Mesodermal cell (in vitro differentiated cells): ENCODE measurements around the gene GPR156.

ENCODE experiments used
- H3K27ac ChIP-seq: 2 replicates; pipeline ENCODE4 v1.7.0; 2013; ENCODE audit warnings: mild to moderate bottlenecking, low read depth, low read length, moderate library complexity; ENCODE audit not compliant: severe bottlenecking
- H3K36me3 ChIP-seq: 2 replicates; pipeline ENCODE4 v1.7.1; 2013; ENCODE audit warnings: mild to moderate bottlenecking, low read length, moderate library complexity; ENCODE audit not compliant: control insufficient read depth, insufficient read depth
- H3K4me1 ChIP-seq: one replicate; pipeline ENCODE4 v1.7.1; 2013; ENCODE audit warnings: mild to moderate bottlenecking, low read length; ENCODE audit not compliant: insufficient read depth, control insufficient read depth, poor library complexity, severe bottlenecking
- H3K4me3 ChIP-seq: 2 replicates; pipeline ENCODE4 v1.7.0; 2013; ENCODE audit warnings: low read length, control low read depth, mild to moderate bottlenecking; ENCODE audit not compliant: insufficient read depth, poor library complexity, severe bottlenecking; ENCODE audit errors: extremely low read depth
- H3K9me3 ChIP-seq: 2 replicates; pipeline ENCODE4 v1.7.1; 2013; ENCODE audit warnings: mild to moderate bottlenecking, low read length, moderate library complexity; ENCODE audit not compliant: control insufficient read depth
- WGBS, 2 experiments: methylation state at CpG; one replicate each; pipeline ENCODE4 v1.1.5; 2013; ENCODE audit warnings: missing lambda C conversion rate in 2 of 2; ENCODE audit not compliant: insufficient coverage in 2 of 2; 5-methylcytosine and 5-hydroxymethylcytosine counted together

Gene GPR156

DNA sequence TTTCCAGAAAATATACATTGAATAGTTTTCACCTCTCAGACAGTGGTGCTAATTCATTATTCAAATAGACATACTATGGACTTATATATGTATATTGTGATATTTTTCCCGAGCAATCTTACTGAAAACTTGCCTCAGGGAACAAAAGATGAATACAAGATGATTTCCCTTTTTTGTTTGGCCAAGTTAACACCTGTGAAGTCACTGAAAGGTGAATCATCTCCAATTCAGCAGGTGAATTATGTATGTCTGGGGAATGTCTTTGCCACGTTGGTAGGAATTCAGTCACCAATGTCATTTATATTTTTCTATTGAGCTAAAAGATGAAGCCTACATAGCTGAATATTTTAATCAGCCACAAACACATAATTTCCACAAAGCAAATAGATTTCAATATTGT is 88.2 kb downstream of the GPR156 start:
- Histone ChIP-seq H3K27ac (no peak overlapping the region), H3K36me3 (no peaks in the 10 kb centered on the region), H3K4me1 (no peaks in the 10 kb centered on the region), H3K4me3 (no peak overlapping the region), H3K9me3 (no peaks in the 10 kb centered on the region)
- WGBS, 2 experiments: no CpG with 5 or more reads among the region's 2 CpGs

- Histone ChIP-seq H3K4me1 (no peaks in the 10 kb centered on the region), H3K27ac (no peak overlapping the region), H3K36me3 (no peaks in the 10 kb centered on the region), H3K4me3 (no peak overlapping the region), H3K9me3 (no peaks in the 10 kb centered on the region)
- 84 to 89% methylated on average over 2 to 4 of the region's 4 CpGs for WGBS, 2 experiments
Measured at GRCh38 chr3:120196333-120196732, 88.7 kb downstream of the GPR156 start.

- Histone ChIP-seq H3K4me1 (no peaks in the 10 kb centered on the region), H3K27ac (no peak overlapping the region), H3K9me3 (peaks cover 6% of the 10 kb centered on the region), H3K36me3 (no peaks in the 10 kb centered on the region), H3K4me3 (no peak overlapping the region)
Measured at GRCh38 chr3:120193554-120193953, 91.5 kb downstream of the GPR156 start.

GRCh38 chr3:120192579-120192978 is 92.4 kb downstream of the GPR156 start:
- H3K9me3 ChIP-seq: peaks cover 6% of the 10 kb centered on the region
- no peaks in the 10 kb centered on the region for H3K4me1 ChIP-seq
- no peaks in the 10 kb centered on the region for H3K36me3 ChIP-seq
- H3K4me3 ChIP-seq: no peak overlapping the region
- no peak overlapping the region for H3K27ac ChIP-seq
- whole genome bisulfite sequencing, 2 experiments: 83 to 95% methylated on average over 2 of the region's 3 CpGs

- Histone ChIP-seq H3K4me3 (no peak overlapping the region), H3K9me3 (peaks cover 6% of the 10 kb centered on the region), H3K4me1 (no peaks in the 10 kb centered on the region), H3K27ac (no peak overlapping the region), H3K36me3 (no peaks in the 10 kb centered on the region)
- 78 to 100% methylated on average over 1 of the region's 1 CpG for WGBS, 2 experiments
Measured at GRCh38 chr3:120192159-120192558, 92.9 kb downstream of the GPR156 start.

DNA sequence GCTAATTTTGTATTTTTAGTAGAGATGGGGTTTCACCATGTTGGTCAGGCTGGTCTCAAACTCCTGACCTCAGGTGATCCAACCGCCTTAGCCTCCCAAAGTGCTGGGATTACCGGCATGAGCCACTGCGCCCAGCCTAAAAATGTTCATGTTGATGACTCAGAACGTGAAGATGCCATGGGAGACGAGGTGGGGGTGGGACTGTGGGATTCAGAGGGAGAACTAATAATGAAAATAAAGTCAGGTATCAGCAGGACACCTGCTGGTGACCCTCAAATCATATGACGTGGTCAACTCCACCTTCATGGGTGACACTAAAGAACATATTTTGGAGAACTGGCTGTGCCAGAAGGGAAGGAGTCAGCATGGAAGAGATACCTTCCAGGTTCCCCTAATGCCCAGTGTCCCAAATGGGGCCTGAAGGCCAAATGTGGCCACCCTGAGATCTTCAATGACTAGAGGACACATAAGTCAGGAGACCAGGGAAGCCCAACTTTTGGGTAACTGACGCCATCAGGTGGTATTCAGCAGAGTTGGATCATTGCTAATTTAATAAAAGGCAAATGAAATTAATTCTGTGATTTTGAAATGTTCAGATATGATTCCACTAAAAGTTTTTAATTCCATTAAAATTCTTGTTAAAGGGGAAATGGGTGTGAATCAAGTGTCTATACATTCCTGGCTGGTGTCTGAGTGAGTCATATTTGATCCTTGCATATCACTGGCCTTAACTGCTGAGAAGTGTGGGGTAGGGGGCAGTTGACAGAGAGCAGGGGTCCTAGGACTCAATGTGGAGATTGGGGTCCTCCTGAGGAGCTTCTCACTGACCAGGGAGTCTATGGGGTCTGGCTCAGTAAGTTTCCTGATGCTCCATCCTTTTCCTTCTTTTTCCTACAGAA is 102.2 kb downstream of the GPR156 start:
- Histone ChIP-seq H3K27ac (no peak overlapping the region), H3K4me3 (no peak overlapping the region), H3K36me3 (no peaks in the 10 kb centered on the region), H3K9me3 (no peaks in the 10 kb centered on the region), H3K4me1 (peaks cover 9% of the 10 kb centered on the region)
- WGBS, 2 experiments: 83 to 89% methylated on average over 7 of the region's 7 CpGs

- Histone ChIP-seq H3K4me1 (peaks cover 13% of the 10 kb centered on the region), H3K9me3 (no peaks in the 10 kb centered on the region)
- 100% methylated on average over 1 of the region's 1 CpG; no CpG with 5 or more reads in 1 of the 2 experiments for WGBS, 2 experiments
Measured at GRCh38 chr3:120181632-120182031, 103.4 kb downstream of the GPR156 start.

DNA sequence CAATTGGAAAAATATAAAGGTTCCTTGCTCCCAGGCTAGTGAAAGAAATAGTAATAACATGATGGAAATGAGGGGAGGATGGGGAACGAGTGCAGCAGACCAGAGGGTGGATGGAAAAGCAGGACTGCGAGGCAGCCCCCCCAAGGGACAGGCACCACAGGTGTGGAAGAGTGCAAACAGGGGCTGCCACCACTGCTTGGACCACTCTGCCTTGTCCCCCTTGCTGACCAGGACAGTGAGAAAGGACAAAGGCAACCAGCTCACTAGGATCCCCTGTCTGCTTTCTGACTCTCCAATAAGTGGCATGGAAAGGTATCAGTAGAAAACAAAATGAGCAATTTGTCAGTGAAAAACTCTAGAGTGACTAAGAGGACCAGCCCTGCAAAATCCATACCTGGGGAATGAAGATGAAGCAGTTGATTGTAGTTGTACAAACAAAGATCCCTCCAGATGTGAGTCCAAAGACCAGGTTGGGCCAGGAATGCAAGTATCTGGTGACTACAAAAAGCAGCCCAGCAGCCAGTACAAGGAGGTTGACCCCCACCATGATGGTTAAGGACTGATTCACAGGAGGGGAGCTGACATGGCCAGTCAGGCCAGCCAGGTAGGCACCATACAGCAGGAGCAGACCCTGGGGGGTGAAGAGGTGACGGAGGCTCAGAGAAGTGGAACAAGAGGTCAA is 104.2 kb downstream of the GPR156 start:
- peaks cover 20% of the 10 kb centered on the region for H3K4me1 ChIP-seq
- 88 to 92% methylated on average over 2 of the region's 3 CpGs for WGBS, 2 experiments
- H3K4me3 ChIP-seq: no peak overlapping the region
- H3K36me3 ChIP-seq: no peaks in the 10 kb centered on the region
- H3K9me3 ChIP-seq: no peaks in the 10 kb centered on the region
- no peak overlapping the region for H3K27ac ChIP-seq

More at GRCh38 chr3:120181632-120182031, 103.4 kb downstream of the GPR156 start:
- Histone ChIP-seq H3K4me3 (no peak overlapping the region), H3K27ac (no peak overlapping the region), H3K36me3 (no peaks in the 10 kb centered on the region)

DNA sequence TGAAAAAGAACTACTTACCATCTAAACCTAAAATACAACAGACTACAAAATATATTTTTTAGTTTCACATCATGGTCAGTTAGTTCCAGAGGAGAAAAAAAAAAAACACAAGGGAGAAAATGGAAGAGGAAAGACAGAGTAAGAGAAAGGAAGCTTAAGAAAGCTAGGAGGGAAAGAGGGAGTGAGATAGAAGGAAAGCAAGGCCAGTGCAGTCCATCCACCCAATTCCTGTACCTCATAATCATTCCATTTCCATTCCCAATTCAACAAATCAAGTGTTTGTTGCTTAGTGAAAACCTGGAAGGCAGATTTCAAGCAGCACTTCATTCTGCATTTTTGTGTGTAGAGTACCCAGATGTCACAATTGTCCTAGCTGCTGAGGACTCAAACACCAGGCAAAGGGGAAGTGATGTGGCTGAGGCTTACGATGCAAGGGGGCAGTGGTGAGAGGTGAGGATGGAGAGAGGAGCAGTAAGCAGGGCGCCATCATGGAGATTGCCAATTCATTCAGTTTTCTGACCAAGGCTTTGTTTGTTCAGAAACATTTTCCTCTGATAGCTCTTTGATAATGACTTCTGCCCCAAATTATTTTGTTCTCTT is 107.2 kb downstream of the GPR156 start:
- H3K4me3 ChIP-seq: no peak overlapping the region
- H3K9me3 ChIP-seq: no peaks in the 10 kb centered on the region
- no peaks in the 10 kb centered on the region for H3K36me3 ChIP-seq
- 83 to 100% methylated on average over 1 to 2 of the region's 2 CpGs for WGBS, 2 experiments
- H3K4me1 ChIP-seq: peaks cover 27% of the 10 kb centered on the region
- H3K27ac ChIP-seq: peak overlapping the region; percentile 95

DNA sequence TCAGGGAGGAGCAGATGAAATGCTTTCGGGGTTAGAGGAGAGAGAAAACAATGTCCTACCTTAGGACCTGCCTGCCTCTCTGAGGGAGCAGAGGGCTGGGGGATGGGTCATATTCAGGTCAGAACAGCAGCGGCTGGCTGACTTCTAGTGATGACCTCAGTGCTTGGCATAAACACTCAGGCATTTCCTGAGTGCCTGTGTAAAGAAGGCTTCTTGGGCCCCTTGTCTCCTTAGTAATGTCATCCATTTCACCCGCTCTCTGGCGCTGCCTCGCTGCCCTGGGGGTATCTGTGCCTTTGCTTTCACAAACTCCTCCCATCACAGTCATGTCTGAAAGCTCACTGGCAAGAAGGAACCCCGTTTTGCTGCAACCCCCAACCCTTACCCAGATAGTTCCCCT is 107.9 kb downstream of the GPR156 start:
- Histone ChIP-seq H3K27ac (peak overlapping the region; percentile 95), H3K4me3 (no peak overlapping the region), H3K36me3 (no peaks in the 10 kb centered on the region), H3K9me3 (no peaks in the 10 kb centered on the region), H3K4me1 (peaks cover 25% of the 10 kb centered on the region)
- WGBS, 2 experiments: 20 to 42% methylated on average over 5 of the region's 6 CpGs
